Stimulated activated CD8-positive, alpha-beta memory T cell treated with anti-CD3 and anti-CD28 coated beads, Interleukin-15, amount 100 ng/mL, for 24 hours (primary cell): ENCODE data around the gene RPL41.
A peak's percentile ranks its signal among the peaks of the same experiment; 100 is the strongest.
"Not testable (repeated sequence)": the region's sequence is repeated elsewhere in the genome, so short reads cannot be mapped to it uniquely, and the experiment has no call there.

ENCODE experiments used
- DNase-seq: peaks from one replicate; pipeline ENCODE4 v3.0.0-alpha.2; 2020; ENCODE audit warnings: low read depth

Gene RPL41

GRCh38 chr12:56154818-56155217 is 38.4 kb downstream of the RPL41 start:
- DNase-seq, result no peak

- DNase-seq, result no peak
These were observed 38.9 kb downstream of the RPL41 start for GRCh38 chr12:56155256-56155845.

- DNase-seq, result not testable (repeated sequence)
These were observed 40.2 kb downstream of the RPL41 start for GRCh38 chr12:56156464-56157200.

GRCh38 chr12:56157201-56158028 is 41.0 kb downstream of the RPL41 start:
- peak; percentile 20 for DNase-seq

- DNase-seq, result peak; percentile 70
These were observed 41.8 kb downstream of the RPL41 start, which contains the start of gene MYL6 for GRCh38 chr12:56158029-56158925. Gene MYL6 (plus strand): TSS chr12:56158359. CDS start chr12:56158402, 43 bp downstream.

GRCh38 chr12:56158926-56159461 is 42.6 kb downstream of the RPL41 start:
- DNase-seq, result no peak

GRCh38 chr12:56159482-56160192 is 43.2 kb downstream of the RPL41 start:
- DNase-seq, result no peak

GRCh38 chr12:56160193-56160763 is 43.8 kb downstream of the RPL41 start:
- no peak for DNase-seq

GRCh38 chr12:56160894-56161689 is 44.7 kb downstream of the RPL41 start:
- DNase-seq, result no peak

- DNase-seq, result no peak
These were observed 45.4 kb downstream of the RPL41 start for GRCh38 chr12:56161690-56162351.

GRCh38 chr12:56162468-56163290 is 46.2 kb downstream of the RPL41 start:
- no peak for DNase-seq

GRCh38 chr12:56163533-56164344 is 47.3 kb downstream of the RPL41 start:
- DNase-seq, result no peak

- no peak for DNase-seq
These were observed 47.9 kb downstream of the RPL41 start for GRCh38 chr12:56164345-56164729.

- no peak for DNase-seq
These were observed 48.9 kb downstream of the RPL41 start for GRCh38 chr12:56165369-56165768.
